ENCODE data around the gene IL17REL. TPM values are rescaled to one million over a fixed set of nuclear protein-coding genes. Genes with fewer than 3 reads are reported as not detected.
A peak's percentile ranks its signal among the peaks of the same experiment; 100 is the strongest.
"Not testable (repeated sequence)": the region's sequence is repeated elsewhere in the genome, so short reads cannot be mapped to it uniquely, and the experiment has no call there.

The IL17REL gene
- total RNA-seq, 3 donors from 2014 or later, result 0.09 to 0.43 TPM; not detected in 1

- TF ChIP-seq CTCF (IDR thresholded peaks at IDR 0.05), result no peak
- Histone ChIP-seq H3K4me3 (no peak overlapping the region), H3K4me1 (ENCODE audit: low read depth) (peaks cover 27% of the 10 kb centered on the region), H3K36me3 (ENCODE audit: low read depth) (no peaks in the 10 kb centered on the region), H3K9me3 (no peaks in the 10 kb centered on the region)
- intact Hi-C loops (cut with DNase I, micrococcal nuclease), result no loop called here
- ATAC-seq, result peak; percentile 19
- peak in 2 of 3 donors; percentile 74 to 78 for DNase-seq
These were observed 65.8 kb downstream of the IL17REL start for GRCh38 chr22:49946612-49947295.

- H3K36me3 ChIP-seq (ENCODE audit: low read depth); H3K4me3 ChIP-seq; intact Hi-C loops (cut with DNase I, micrococcal nuclease); H3K9me3 ChIP-seq; ATAC-seq: not testable (repeated sequence)
- peak in 1 of 3 donors; percentile 59 for DNase-seq
- peaks cover 18% of the 10 kb centered on the region for H3K4me1 ChIP-seq (ENCODE audit: low read depth)
These were observed 67.3 kb downstream of the IL17REL start for GRCh38 chr22:49945042-49945794.

Small RNA genes lying within 50 kb of the gene (microRNA-seq; reads per million reads assigned to microRNA genes)
- gene MIR6821, result not detected

Other genes with a start within 250 kb of the IL17REL start
- 10 to 100 TPM; 33.4 to 51.3 (median 48.4) TPM for gene BRD1, start 184.9 kb downstream of the IL17REL start, total RNA-seq
- 10 to 100 TPM; 13.7 to 18.2 (median 18.1) TPM for gene ZBED4, start 158.9 kb downstream of the IL17REL start, total RNA-seq
- 10 to 100 TPM; 21.7 to 28.7 (median 25.5) TPM for gene ALG12, start 94.3 kb downstream of the IL17REL start, total RNA-seq
- gene CRELD2, start 94.1 kb downstream of the IL17REL start, total RNA-seq, result 10 to 100 TPM; 27.6 to 57.6 (median 32.2) TPM
- 100 to 1,000 TPM in 1 of 3 donors, 10 to 100 TPM in 2; 56.4 to 106 (median 58.7) TPM for gene PIM3, start 52.0 kb downstream of the IL17REL start, total RNA-seq
- not detected for gene TTLL8, start 45.5 kb upstream of the IL17REL start, total RNA-seq
- under 1 TPM in 1 of 3 donors, not detected in 2; 0.16 TPM for gene MLC1, start 72.7 kb upstream of the IL17REL start, total RNA-seq
- 1 to 10 TPM in 1 of 3 donors, under 1 TPM in 2; 0.29 to 1.0 (median 0.49) TPM for gene MOV10L1, start 77.2 kb upstream of the IL17REL start, total RNA-seq
- gene PANX2, start 158.0 kb upstream of the IL17REL start, total RNA-seq, result under 1 TPM in 1 of 3 donors, not detected in 2; 0.44 TPM
- gene TRABD, start 173.1 kb upstream of the IL17REL start, total RNA-seq, result 10 to 100 TPM; 36.8 to 52.6 (median 42.7) TPM
- gene SELENOO, start 188.2 kb upstream of the IL17REL start, total RNA-seq, result 10 to 100 TPM; 21.5 to 23.8 (median 23.1) TPM
- gene TUBGCP6, start 232.3 kb upstream of the IL17REL start, total RNA-seq, result 10 to 100 TPM; 34.5 to 41.6 (median 40.5) TPM
- gene HDAC10, start 238.5 kb upstream of the IL17REL start, total RNA-seq, result 10 to 100 TPM; 39.5 to 66.3 (median 47.8) TPM
- gene MAPK12, start 248.9 kb upstream of the IL17REL start, total RNA-seq, result 1 to 10 TPM; 2.3 to 6.5 (median 5.2) TPM